Tibial nerve (tissue), 3 donors: ENCODE results near the gene CLEC16A.

Experiments
- POLR2A ChIP-seq, 2 donors: fragments of 450-650 bp; IDR thresholded peaks; one replicate each; pipeline ENCODE4 v1.6.1; 2017; ENCODE audit warnings: antibody characterized with exemption in 2 of 2, mild to moderate bottlenecking in 2 of 2, moderate library complexity in 2 of 2
- TF ChIP-seq, protein P1 (sequence below), 5 experiments: fragments of 200-600 bp in 3 of 5; fragments of 450-650 bp in 2 of 5; sonication (generic) in 3 of 5; IDR thresholded peaks; one replicate each; pipeline ENCODE4 v1.5.1; 2016 to 2019; ENCODE audit warnings: antibody characterized with exemption in 5 of 5, mild to moderate bottlenecking in 3 of 5, moderate library complexity in 2 of 5

DNA sequence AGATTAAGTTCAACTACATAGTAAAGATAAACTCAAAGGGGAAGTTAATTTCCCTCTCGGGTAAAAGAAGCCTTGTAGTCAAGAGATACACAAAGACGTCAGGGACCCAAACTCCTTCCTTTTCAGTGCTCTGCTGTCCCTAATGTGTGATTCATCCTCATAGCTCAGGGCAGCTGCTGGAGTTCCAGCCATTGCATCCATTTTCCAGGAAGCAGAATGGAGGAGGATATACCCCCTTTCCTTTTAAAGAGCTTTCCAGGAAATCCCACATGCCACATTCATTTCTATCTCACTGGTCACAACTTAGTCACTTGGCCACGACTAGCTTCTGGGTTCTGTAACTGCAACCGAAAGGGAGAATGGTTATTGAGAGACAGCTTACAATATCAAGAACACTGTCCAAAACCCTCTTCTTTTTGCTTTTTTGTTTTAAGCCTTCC is 216.3 kb downstream of the CLEC16A start:
- TF ChIP-seq POLR2A (IDR thresholded peaks at IDR 0.05) = no peak
- TF ChIP-seq, protein P1, sequence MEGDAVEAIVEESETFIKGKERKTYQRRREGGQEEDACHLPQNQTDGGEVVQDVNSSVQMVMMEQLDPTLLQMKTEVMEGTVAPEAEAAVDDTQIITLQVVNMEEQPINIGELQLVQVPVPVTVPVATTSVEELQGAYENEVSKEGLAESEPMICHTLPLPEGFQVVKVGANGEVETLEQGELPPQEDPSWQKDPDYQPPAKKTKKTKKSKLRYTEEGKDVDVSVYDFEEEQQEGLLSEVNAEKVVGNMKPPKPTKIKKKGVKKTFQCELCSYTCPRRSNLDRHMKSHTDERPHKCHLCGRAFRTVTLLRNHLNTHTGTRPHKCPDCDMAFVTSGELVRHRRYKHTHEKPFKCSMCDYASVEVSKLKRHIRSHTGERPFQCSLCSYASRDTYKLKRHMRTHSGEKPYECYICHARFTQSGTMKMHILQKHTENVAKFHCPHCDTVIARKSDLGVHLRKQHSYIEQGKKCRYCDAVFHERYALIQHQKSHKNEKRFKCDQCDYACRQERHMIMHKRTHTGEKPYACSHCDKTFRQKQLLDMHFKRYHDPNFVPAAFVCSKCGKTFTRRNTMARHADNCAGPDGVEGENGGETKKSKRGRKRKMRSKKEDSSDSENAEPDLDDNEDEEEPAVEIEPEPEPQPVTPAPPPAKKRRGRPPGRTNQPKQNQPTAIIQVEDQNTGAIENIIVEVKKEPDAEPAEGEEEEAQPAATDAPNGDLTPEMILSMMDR (IDR thresholded peaks at IDR 0.05) = no peak
